Measurements from ENCODE around the gene CDH22. TPM values are rescaled to one million over a fixed set of nuclear protein-coding genes. Genes with fewer than 3 reads are reported as not detected.

The CDH22 gene
- total and polyA plus RNA-seq, 2 experiments from 2014 or later = 0.08 to 0.10 TPM

DNA sequence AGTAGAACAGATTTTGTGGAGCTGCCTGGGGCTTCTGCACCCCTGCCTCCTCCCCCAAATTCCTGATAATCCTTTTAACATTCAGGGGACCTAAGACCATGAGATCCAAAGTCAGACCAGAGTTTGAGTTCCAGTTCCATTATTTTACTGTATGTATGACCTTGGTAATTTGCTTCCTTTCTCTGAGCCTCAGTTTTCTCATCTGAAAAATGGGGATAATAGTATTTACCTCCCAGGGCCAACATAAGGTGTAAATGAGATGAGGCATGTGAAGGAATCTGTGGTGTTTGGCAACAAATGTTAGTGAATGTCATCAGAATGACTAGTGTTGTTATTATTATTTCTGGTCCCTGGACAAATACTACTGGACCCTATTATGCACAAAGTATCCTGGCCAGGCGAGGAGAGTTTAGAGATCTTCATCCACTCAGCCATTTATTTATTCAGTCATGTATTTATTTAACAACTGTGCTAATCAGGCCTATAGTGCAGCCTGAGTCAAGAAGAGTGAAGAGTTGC lies 47.3 kb downstream of the CDH22 start (continued):
- TF ChIP-seq ZNF331 (CRISPR knock-in tag; IDR thresholded peaks at IDR 0.05; ENCODE audit: low read depth) = no peak
- TF ChIP-seq, protein P1, sequence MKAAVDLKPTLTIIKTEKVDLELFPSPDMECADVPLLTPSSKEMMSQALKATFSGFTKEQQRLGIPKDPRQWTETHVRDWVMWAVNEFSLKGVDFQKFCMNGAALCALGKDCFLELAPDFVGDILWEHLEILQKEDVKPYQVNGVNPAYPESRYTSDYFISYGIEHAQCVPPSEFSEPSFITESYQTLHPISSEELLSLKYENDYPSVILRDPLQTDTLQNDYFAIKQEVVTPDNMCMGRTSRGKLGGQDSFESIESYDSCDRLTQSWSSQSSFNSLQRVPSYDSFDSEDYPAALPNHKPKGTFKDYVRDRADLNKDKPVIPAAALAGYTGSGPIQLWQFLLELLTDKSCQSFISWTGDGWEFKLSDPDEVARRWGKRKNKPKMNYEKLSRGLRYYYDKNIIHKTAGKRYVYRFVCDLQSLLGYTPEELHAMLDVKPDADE (IDR thresholded peaks at IDR 0.05) = no peak
- TF ChIP-seq, protein P2, sequence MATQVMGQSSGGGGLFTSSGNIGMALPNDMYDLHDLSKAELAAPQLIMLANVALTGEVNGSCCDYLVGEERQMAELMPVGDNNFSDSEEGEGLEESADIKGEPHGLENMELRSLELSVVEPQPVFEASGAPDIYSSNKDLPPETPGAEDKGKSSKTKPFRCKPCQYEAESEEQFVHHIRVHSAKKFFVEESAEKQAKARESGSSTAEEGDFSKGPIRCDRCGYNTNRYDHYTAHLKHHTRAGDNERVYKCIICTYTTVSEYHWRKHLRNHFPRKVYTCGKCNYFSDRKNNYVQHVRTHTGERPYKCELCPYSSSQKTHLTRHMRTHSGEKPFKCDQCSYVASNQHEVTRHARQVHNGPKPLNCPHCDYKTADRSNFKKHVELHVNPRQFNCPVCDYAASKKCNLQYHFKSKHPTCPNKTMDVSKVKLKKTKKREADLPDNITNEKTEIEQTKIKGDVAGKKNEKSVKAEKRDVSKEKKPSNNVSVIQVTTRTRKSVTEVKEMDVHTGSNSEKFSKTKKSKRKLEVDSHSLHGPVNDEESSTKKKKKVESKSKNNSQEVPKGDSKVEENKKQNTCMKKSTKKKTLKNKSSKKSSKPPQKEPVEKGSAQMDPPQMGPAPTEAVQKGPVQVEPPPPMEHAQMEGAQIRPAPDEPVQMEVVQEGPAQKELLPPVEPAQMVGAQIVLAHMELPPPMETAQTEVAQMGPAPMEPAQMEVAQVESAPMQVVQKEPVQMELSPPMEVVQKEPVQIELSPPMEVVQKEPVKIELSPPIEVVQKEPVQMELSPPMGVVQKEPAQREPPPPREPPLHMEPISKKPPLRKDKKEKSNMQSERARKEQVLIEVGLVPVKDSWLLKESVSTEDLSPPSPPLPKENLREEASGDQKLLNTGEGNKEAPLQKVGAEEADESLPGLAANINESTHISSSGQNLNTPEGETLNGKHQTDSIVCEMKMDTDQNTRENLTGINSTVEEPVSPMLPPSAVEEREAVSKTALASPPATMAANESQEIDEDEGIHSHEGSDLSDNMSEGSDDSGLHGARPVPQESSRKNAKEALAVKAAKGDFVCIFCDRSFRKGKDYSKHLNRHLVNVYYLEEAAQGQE (IDR thresholded peaks at IDR 0.05; ENCODE audit: unreplicated experiment) = no peak
- no peak for TF ChIP-seq ZNF114 (CRISPR knock-in tag; IDR thresholded peaks at IDR 0.05)
- TF ChIP-seq JUNB (IDR thresholded peaks at IDR 0.05; ENCODE audit: unreplicated experiment) = no peak
- TF ChIP-seq CREB1 (CRISPR knock-in tag; IDR thresholded peaks at IDR 0.05; ENCODE audit: low read depth) = no peak
- TF ChIP-seq EZH2phosphoT487 (IDR thresholded peaks at IDR 0.05; ENCODE audit: unreplicated experiment) = no peak

DNA sequence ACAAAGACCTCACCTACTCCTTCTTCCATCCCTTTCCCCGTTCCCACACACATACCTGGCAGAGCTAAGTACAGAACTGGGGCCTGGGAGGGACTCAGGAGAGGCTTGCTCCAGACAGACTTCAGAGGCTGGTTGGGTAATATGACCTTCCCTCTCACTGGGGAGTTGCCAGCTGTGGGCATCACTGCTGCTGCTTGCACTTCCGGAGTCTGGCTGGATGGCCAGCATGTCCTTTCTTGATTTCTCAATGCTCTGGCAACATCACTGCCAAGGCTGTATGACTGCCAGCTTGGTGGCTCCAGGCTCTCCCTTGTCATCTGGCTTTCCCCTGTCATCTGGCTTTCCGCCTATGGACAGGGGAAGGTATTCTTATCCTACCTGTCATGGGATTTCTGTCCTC lies 47.8 kb downstream of the CDH22 start:
- H3K4me1 Mint-ChIP-seq = no peaks in the 10 kb centered on the region
- no peak overlapping the region for H3K4me3 Mint-ChIP-seq
- peaks cover 6% of the 10 kb centered on the region for H3K27me3 Mint-ChIP-seq (ENCODE audit: insufficient read depth, low read depth, poor library complexity)
- no peak overlapping the region for H2AFZ ChIP-seq
- H3K4me2 ChIP-seq = no peak overlapping the region
- no peaks in the 10 kb centered on the region for H3F3A ChIP-seq (replicated peaks; ENCODE audit: low read depth)
- no peaks in the 10 kb centered on the region for H3K36me3 ChIP-seq (ENCODE audit: insufficient read depth)
- H3K4me3 ChIP-seq = no peak overlapping the region
- H3K9me3 Mint-ChIP-seq = no peaks in the 10 kb centered on the region
- no peaks in the 10 kb centered on the region for H3K79me2 ChIP-seq (replicated peaks; ENCODE audit: insufficient read depth)
- DNase-seq (ENCODE audit: low spot score) (no peak), ATAC-seq (no peak)
- H3K27me3 ChIP-seq (ENCODE audit: insufficient read depth) = no peaks in the 10 kb centered on the region
- H4K20me1 ChIP-seq (replicated peaks; ENCODE audit: insufficient read depth) = no peaks in the 10 kb centered on the region
- H3K36me3 Mint-ChIP-seq (ENCODE audit: low read depth) = no peaks in the 10 kb centered on the region
- H3K9me2 ChIP-seq (ENCODE audit: insufficient read depth) = no peaks in the 10 kb centered on the region
- H3K27ac ChIP-seq (ENCODE audit: low read depth) = no peak overlapping the region
- H3K27ac Mint-ChIP-seq = no peak overlapping the region
- no peaks in the 10 kb centered on the region for H3K4me1 ChIP-seq (ENCODE audit: insufficient read depth)
- TF ChIP-seq, protein P3, sequence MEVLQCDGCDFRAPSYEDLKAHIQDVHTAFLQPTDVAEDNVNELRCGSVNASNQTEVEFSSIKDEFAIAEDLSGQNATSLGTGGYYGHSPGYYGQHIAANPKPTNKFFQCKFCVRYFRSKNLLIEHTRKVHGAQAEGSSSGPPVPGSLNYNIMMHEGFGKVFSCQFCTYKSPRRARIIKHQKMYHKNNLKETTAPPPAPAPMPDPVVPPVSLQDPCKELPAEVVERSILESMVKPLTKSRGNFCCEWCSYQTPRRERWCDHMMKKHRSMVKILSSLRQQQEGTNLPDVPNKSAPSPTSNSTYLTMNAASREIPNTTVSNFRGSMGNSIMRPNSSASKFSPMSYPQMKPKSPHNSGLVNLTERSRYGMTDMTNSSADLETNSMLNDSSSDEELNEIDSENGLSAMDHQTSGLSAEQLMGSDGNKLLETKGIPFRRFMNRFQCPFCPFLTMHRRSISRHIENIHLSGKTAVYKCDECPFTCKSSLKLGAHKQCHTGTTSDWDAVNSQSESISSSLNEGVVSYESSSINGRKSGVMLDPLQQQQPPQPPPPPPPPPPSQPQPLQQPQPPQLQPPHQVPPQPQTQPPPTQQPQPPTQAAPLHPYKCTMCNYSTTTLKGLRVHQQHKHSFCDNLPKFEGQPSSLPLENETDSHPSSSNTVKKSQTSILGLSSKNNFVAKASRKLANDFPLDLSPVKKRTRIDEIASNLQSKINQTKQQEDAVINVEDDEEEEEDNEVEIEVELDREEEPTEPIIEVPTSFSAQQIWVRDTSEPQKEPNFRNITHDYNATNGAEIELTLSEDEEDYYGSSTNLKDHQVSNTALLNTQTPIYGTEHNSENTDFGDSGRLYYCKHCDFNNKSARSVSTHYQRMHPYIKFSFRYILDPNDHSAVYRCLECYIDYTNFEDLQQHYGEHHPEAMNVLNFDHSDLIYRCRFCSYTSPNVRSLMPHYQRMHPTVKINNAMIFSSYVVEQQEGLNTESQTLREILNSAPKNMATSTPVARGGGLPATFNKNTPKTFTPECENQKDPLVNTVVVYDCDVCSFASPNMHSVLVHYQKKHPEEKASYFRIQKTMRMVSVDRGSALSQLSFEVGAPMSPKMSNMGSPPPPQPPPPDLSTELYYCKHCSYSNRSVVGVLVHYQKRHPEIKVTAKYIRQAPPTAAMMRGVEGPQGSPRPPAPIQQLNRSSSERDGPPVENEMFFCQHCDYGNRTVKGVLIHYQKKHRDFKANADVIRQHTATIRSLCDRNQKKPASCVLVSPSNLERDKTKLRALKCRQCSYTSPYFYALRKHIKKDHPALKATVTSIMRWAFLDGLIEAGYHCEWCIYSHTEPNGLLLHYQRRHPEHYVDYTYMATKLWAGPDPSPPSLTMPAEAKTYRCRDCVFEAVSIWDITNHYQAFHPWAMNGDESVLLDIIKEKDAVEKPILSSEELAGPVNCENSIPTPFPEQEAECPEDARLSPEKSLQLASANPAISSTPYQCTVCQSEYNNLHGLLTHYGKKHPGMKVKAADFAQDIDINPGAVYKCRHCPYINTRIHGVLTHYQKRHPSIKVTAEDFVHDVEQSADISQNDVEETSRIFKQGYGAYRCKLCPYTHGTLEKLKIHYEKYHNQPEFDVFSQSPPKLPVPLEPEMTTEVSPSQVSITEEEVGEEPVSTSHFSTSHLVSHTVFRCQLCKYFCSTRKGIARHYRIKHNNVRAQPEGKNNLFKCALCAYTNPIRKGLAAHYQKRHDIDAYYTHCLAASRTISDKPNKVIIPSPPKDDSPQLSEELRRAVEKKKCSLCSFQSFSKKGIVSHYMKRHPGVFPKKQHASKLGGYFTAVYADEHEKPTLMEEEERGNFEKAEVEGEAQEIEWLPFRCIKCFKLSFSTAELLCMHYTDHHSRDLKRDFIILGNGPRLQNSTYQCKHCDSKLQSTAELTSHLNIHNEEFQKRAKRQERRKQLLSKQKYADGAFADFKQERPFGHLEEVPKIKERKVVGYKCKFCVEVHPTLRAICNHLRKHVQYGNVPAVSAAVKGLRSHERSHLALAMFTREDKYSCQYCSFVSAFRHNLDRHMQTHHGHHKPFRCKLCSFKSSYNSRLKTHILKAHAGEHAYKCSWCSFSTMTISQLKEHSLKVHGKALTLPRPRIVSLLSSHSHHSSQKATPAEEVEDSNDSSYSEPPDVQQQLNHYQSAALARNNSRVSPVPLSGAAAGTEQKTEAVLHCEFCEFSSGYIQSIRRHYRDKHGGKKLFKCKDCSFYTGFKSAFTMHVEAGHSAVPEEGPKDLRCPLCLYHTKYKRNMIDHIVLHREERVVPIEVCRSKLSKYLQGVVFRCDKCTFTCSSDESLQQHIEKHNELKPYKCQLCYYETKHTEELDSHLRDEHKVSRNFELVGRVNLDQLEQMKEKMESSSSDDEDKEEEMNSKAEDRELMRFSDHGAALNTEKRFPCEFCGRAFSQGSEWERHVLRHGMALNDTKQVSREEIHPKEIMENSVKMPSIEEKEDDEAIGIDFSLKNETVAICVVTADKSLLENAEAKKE (CRISPR knock-in tag; IDR thresholded peaks at IDR 0.05) = no peak
- no peak for TF ChIP-seq CREB1 (CRISPR knock-in tag; IDR thresholded peaks at IDR 0.05; ENCODE audit: low read depth)
- TF ChIP-seq, protein P1 (IDR thresholded peaks at IDR 0.05) = no peak
- no peak for TF ChIP-seq EZH2phosphoT487 (IDR thresholded peaks at IDR 0.05; ENCODE audit: unreplicated experiment)
- no peak for TF ChIP-seq JUNB (IDR thresholded peaks at IDR 0.05; ENCODE audit: unreplicated experiment)
- TF ChIP-seq POLR2AphosphoS5 (IDR thresholded peaks at IDR 0.05; ENCODE audit: low read depth) = no peak

Data from GM23338 (cell line).